Brain microvascular endothelial cell (primary cell): Measurements from ENCODE around the gene ZDHHC11.
"Not testable (repeated sequence)": the region's sequence is repeated elsewhere in the genome, so short reads cannot be mapped to it uniquely, and the experiment has no call there.

Experiments
- DNase-seq: peaks from one replicate; pipeline ENCODE4 v3.0.0-alpha.2; 2020
- H3K27ac ChIP-seq: fragments of 250-450 bp; sonication (Bioruptor Pico); 2 replicates; pipeline ENCODE4 v1.5.1; 2020; ENCODE audit warnings: mild to moderate bottlenecking, moderate library complexity
- H3K27me3 ChIP-seq: fragments of 250-450 bp; sonication (Bioruptor Pico); replicated peaks from 2 replicates; pipeline ENCODE4 v1.5.1; 2020; ENCODE audit warnings: mild to moderate bottlenecking
- H3K36me3 ChIP-seq: fragments of 250-450 bp; sonication (Bioruptor Pico); replicated peaks from 2 replicates; pipeline ENCODE4 v1.5.1; 2020; ENCODE audit warnings: mild to moderate bottlenecking
- H3K4me3 ChIP-seq: 2 replicates; pipeline ENCODE4 v1.5.1; 2011; ENCODE audit warnings: low read depth, mild to moderate bottlenecking, control low read depth, low read length, moderate library complexity
- in situ Hi-C: cut with HindIII; loops from 2 replicates; pipeline ENCODE4 v1.10.0; 2017; ENCODE audit warnings: low sequenced_read_pairs, low pct_ligation_motif_present
- TF ChIP-seq, protein P1 (sequence below): IDR thresholded peaks from 2 replicates; pipeline ENCODE4 v1.5.1; 2011; ENCODE audit warnings: low read depth, mild to moderate bottlenecking, moderate library complexity, low read length, control low read depth, inconsistent platforms; ENCODE audit errors: missing control alignments

The ZDHHC11 gene

DNA sequence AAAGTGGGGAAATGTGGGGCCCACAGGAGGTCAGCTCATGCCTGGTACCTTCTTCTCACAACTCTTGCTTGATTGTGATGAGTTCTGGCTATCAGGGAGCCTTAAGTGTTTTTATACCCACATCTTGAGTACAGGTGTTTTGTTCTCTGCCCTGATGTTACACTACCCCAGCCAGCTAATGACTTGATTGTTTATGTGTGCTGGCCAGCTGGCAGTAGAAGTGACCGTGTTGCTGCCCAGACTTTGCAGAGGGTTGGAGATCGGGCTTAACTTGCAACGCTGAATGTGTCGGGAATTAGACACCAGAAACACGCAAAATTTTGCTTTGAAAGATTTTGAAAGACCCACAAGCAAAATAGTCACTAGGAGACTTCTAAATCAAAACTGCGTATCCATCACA lies 49.3 kb downstream of the ZDHHC11 start:
- Histone ChIP-seq H3K36me3 (no peaks in the 10 kb centered on the region), H3K27ac (no peak overlapping the region), H3K27me3 (no peaks in the 10 kb centered on the region), H3K4me3 (no peak overlapping the region)
- in situ Hi-C loops: no loop called here
- TF ChIP-seq, protein P1, sequence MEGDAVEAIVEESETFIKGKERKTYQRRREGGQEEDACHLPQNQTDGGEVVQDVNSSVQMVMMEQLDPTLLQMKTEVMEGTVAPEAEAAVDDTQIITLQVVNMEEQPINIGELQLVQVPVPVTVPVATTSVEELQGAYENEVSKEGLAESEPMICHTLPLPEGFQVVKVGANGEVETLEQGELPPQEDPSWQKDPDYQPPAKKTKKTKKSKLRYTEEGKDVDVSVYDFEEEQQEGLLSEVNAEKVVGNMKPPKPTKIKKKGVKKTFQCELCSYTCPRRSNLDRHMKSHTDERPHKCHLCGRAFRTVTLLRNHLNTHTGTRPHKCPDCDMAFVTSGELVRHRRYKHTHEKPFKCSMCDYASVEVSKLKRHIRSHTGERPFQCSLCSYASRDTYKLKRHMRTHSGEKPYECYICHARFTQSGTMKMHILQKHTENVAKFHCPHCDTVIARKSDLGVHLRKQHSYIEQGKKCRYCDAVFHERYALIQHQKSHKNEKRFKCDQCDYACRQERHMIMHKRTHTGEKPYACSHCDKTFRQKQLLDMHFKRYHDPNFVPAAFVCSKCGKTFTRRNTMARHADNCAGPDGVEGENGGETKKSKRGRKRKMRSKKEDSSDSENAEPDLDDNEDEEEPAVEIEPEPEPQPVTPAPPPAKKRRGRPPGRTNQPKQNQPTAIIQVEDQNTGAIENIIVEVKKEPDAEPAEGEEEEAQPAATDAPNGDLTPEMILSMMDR: no peak
- DNase-seq: no peak

DNA sequence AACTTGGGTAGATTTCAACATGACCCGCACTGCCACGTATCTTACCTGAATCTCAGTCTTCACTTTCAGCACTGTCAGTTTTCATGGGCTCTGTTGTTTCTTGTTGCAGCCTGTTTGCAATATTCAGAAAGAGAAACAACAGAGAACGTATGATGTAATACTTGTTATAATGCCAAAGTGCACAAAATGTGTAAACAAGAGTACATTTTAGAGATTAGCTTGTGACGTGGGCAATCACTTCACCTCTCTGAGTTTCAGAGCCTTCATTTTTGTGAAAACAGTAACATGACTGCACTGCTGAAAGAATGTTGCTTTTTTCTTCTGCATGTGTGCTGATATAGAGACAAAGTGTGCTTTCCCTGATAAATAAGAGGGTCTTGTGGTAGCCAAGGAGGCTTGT lies 49.7 kb downstream of the ZDHHC11 start:
- DNase-seq, H3K27me3 ChIP-seq, H3K36me3 ChIP-seq, H3K27ac ChIP-seq, in situ Hi-C loops, H3K4me3 ChIP-seq: not testable (repeated sequence)

DNA sequence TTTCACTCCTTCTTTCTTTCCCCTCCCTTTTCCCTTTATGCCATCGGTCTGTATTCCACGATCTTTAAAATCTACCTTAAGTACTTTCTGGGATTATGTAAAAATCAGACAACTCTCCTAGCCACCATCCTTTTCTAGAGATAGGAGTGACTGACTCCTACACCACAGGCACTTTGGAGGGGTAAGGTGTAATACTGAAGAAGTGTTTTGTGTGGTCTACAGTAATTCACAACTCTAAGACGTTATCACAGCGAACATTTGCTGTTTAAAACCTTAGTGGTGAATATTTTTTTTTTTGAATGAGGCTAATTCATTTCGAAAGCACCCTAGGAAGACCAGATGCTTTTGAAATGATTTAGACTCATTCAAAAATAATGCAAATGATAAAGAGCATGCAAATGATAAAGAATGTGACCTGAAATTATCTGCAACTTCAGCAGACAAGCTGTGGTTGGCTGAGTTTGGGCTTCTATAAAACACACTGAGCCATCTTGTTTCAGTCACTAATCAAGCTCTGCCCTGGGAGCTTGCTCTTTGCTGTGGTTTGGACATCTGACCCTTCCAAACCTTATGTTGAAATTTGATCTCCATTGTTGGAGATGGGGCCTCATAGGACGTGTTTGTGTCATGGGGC lies 52.2 kb downstream of the ZDHHC11 start:
- H3K36me3 ChIP-seq, H3K27ac ChIP-seq, H3K27me3 ChIP-seq, H3K4me3 ChIP-seq, DNase-seq, in situ Hi-C loops: not testable (repeated sequence)

DNA sequence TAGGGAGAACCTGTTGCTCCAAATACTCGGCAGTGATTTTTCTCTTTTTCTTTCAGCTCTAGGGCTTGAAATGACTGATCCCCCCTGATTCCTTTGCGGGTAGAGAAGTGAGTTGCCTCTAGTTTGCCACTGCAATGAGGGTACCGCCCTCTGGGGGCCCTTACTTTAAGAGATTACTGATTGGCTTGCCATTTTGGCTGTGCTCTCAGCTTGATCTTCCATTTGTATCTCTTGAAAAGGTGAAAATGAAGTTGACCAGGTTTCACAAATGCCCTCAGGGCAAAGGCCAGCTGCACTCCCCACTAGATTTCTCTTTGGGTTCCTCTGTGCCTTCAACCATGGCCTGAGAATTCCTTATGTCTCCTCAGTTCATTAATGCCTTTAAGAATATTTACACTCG lies 52.8 kb downstream of the ZDHHC11 start:
- H3K27ac ChIP-seq, H3K36me3 ChIP-seq, H3K27me3 ChIP-seq, in situ Hi-C loops, H3K4me3 ChIP-seq, DNase-seq: not testable (repeated sequence)

DNA sequence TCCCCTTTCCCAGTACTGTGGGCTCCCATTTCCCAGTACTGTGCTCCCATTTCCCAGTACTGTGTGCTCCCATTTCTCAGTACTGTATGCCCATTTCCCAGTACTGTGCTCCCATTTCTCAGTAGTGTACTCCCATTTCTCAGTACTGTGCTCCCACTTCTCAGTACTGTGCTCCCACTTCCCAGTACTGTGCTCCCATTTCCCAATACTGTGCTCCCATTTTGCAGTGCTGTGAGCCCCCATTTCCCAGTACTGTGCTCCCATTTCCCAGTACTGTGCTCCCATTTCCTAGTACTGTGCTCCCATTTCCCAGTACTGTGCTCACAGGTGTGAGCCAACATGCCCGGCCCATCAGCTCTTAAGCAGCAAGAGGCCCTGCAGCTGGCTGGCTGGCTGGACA lies 54.9 kb downstream of the ZDHHC11 start:
- H3K27me3 ChIP-seq, H3K27ac ChIP-seq, in situ Hi-C loops, H3K4me3 ChIP-seq, H3K36me3 ChIP-seq, DNase-seq: not testable (repeated sequence)

DNA sequence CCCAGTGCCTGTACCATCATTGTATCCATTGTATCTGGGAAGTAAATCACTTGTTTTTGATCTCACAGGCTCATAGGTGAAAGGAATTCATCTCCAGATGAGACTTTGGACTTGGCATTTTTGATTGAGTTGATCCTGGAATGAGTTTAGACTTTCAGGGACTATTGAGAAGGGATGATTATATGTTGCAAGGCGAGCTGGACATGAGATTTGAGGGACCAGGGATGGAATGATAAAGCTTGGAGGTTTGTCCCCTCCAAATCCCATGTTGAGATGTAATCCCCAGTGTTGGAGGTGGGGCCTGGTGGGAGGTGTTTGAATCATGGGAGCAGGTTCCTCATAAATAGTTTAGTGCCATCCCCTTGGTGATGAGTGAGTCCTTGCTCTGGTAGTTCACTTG lies 55.8 kb downstream of the ZDHHC11 start:
- H3K4me3 ChIP-seq, H3K36me3 ChIP-seq, in situ Hi-C loops, DNase-seq, H3K27ac ChIP-seq, H3K27me3 ChIP-seq: not testable (repeated sequence)

DNA sequence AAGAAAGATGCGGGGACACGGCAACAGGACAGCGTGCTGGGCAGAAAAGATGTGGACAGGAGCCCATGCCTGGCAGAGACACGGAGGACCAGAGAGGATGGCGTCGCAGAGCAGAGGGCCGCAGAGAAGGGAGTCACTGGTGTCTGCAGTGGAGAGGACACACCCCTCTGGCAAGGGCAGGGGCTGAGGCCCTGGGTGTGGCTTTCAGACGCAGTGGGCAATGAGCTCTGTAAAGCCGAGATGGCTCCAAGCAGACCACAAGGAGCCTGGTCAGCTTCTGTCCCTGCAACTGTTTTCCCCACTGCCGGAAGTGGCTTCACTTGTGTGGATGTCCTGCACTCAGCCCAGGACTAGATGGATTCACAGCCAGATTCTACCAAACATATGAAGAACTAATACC lies 62.1 kb downstream of the ZDHHC11 start:
- H3K4me3 ChIP-seq, H3K27me3 ChIP-seq, in situ Hi-C loops, H3K36me3 ChIP-seq, H3K27ac ChIP-seq, DNase-seq: not testable (repeated sequence)

DNA sequence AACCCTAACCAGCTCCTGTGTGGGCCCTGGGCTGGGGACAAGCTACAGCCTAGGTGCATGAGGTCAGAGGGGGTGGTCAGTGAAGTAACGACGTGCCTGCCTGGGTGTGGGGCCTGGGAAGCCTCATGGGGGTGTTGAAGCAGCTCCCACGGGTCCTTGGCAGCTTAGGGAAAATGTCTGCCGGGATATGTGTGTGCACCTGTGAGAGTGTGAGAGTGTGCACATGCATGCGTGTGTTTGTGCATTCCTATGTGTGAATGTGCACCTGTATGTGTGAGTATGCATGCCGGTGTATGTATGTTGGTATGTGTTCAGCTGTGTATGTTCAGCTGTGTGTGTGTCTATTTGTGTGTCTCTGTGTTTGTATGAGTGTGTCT lies 62.9 kb downstream of the ZDHHC11 start:
- DNase-seq, in situ Hi-C loops, H3K36me3 ChIP-seq, H3K27ac ChIP-seq, H3K4me3 ChIP-seq, H3K27me3 ChIP-seq: not testable (repeated sequence)

DNA sequence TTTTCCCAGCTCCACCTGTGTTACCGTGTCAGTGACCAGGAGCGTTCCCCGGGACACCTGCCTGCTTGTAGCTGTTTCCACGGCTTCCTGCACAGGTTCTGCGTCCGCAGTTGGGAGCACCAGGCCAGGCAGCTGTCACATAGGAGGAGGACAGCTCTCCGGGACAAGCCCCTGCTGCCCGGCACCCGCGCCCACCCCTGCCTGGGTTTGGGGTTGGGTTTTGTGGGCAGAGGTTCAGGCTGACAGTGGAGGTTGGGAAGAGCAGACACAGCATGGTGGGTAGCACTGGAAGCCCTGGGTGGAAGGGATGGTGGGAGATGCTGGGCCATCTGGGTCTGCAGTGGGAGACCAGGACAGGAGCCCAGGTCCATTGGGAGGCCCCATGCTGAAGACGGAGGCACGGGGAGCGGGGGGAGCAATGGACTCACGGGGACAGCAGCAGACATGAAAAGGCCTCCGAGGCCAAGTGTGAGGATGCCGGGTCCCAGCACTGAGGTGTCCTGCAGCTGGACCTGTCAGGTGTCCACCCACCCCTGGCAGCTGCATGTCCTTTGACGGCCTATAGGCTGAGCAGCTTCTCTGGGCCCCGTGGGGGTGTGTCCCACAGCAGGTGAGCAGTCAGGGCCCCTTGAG lies 63.4 kb downstream of the ZDHHC11 start:
- H3K4me3 ChIP-seq, in situ Hi-C loops: not testable (repeated sequence)

DNA sequence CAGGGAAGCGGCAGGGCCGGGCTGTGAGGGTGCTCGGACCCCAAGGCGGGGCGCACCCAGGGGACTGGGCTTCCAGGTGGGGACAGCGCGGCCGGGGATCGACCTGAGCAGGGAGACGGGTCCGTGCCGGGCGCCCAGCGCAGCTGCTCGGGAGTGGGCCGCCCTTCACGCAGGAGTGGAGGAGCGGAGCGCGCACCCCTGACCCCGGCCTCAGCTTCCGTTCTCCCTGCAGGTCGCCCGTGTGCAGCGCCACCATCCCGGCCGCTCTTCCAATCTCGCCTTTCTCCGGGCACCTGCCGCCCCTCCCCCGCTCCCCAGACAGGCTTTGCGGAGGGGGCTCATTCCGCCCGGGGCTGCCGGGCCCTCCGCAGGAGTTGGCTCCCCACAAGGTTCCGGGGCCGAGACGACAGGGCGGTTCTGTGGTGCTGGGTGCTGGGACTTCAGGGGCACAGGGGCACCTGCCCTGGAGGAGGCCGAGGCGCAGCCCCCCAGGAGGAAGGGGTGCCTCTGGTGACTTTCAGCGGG lies 65.5 kb downstream of the ZDHHC11 start:
- H3K27ac ChIP-seq, DNase-seq, H3K4me3 ChIP-seq, H3K36me3 ChIP-seq, in situ Hi-C loops, H3K27me3 ChIP-seq: not testable (repeated sequence)

More for the DNA sequence above, 63.4 kb downstream of the ZDHHC11 start:
- H3K27ac ChIP-seq, H3K27me3 ChIP-seq, H3K36me3 ChIP-seq, DNase-seq: not testable (repeated sequence)

DNA sequence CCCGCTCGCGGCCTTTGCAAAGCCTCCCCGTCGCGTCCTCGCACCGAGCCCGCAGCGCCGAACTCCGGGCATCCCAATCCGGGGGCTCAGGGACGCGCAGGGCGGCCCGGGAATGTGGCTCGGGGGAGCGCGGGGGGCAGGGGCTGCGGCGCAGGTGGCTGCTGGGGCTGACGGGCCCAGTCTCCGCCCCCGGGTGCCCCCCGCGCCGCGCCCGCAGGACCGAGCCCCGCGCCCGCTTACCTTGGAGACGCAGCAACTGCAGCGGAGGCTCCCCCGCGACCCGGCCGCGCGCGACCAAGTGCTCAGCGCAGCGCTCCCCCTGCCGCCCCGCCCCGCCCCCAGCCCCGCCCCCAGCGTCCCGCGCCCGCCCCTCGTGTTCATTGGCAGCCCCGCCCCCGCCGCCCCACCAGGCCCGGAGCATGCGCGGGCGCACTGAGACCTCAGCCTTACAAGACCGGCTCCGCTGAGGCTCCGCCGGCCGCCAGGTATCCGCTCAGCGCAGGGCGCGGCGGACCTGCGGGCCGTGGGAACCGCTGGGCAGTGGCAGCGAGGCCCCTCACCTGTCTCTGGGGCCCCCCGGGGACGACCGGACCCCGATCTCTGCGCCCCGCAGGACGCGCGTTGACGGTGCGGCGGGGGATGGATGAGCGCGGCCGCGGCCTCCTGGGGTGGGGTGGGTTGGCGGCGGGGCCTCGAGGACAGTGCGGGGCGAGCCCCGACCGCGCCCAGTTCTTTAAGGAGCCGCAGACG lies 66.2 kb downstream of the ZDHHC11 start, which contains the start of gene ZDHHC11B:
TSS of gene ZDHHC11B (minus strand) at position 302 of the 750 bp plus-strand sequence. CDS start 17,810 bp downstream, outside the sequence.
- in situ Hi-C loops, H3K27ac ChIP-seq, H3K36me3 ChIP-seq, H3K27me3 ChIP-seq: not testable (repeated sequence)
- DNase-seq: peak; percentile 64
- H3K4me3 ChIP-seq: peak within 1 kb of the TSS; percentile 41

DNA sequence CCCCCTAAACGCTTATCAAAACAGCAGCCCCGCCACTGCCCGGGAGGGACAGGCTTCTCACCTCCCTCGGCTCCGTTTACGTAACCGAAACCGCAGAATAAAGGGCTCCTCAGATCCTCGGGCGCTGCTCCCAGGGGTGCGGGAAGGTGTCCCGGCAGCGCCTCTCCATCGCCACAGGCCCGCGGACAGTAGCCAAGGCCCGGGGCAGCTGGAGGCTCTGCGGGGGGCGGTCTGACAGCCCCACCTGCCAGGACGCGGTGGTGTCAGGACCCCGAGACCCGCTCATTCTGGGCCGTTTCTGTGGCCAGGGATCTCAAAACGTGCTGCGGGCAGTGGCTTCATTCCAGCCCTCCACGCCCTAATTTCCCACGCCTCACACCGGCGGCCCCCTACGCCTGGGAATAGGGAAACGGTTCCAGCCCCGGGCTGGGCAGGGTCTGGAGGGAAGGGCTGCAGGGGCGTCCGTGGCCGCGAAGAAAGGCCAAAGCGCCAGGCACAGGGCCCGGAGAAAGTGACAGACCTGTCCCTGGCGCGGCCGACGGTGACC lies 66.8 kb downstream of the ZDHHC11 start:
- DNase-seq, H3K36me3 ChIP-seq, in situ Hi-C loops, H3K4me3 ChIP-seq, H3K27me3 ChIP-seq, H3K27ac ChIP-seq: not testable (repeated sequence)

DNA sequence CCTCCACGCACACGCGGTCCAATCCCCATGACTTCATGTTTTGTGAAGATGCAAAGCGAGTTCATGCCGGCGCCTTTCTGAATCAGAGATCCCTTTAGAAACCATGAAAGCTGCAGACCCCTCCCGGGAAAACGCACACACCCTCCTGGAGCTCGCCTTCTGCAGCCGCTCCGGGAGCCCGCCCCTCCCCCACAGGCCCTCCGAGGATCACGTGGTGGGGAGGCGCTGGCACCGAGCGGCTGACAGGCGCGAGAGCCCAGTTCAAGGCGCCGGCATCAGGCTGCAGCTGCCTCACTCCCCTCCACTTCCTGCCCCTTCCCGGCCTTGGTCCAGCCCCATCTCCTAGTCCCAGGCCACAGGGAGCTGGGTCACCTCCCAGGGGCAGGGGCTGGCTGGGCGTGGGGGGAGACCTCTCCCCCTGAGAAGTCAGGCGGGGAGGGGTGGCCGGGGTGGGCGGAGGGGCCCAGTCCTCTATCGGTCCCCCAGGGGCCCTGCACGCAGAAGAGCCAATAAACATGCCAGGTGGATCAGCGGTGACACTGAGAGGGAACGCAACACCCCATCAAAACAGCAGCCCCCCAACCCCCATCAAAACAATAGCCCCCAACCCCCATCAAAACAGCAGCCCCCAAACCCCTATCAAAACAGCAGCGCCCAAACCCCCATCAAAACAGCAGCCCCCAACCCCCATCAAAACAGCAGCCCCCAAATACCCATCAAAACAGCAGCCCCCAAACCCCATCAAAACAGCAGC lies 67.6 kb downstream of the ZDHHC11 start:
- H3K36me3 ChIP-seq, H3K4me3 ChIP-seq, in situ Hi-C loops: not testable (repeated sequence)

More for the DNA sequence above, 67.6 kb downstream of the ZDHHC11 start:
- not testable (repeated sequence) for H3K27ac ChIP-seq, DNase-seq, H3K27me3 ChIP-seq
